HG02623 (cell line): ENCODE measurements around the gene TEX36.
A peak's percentile ranks its signal among the peaks of the same experiment; 100 is the strongest.
"Not testable (repeated sequence)": the region's sequence is repeated elsewhere in the genome, so short reads cannot be mapped to it uniquely, and the experiment has no call there.

Source experiments
- ATAC-seq: cut with Tn5 transposase; IDR thresholded peaks from one replicate; pipeline ENCODE4 v1.9.1; 2021; ENCODE audit warnings: moderate library complexity; ENCODE audit not compliant: unreplicated experiment

TEX36 gene, protein sequence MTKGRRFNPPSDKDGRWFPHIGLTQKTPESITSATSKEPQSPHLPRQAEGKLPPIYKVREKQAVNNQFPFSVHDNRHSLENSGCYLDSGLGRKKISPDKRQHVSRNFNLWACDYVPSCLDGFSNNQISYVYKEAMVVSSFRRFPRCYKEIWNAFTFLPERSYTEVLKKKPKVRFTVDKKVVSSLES

DNA sequence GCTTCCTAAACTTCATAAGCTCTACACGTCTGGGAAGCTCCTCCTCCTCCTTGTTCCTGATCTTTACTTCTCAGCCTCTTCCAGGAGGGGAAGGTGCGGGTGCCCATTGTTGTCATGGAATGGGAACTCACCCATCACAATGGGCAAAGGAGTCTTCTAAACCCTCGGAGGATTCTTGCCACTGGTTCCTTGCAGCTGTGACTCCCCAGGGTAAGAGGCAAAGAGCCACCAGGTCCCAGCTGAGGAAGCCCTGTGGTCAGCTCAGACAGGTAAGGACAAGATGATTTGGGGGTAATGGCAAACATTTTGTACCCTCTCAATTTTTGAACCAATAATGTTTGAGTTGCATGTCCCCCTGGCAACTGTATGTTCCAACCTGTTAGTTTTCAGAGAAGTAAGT is at the start of gene TEX36:
Gene TEX36 (minus strand): TSS at position 101 of the 400 bp plus-strand sequence. CDS start 174 bp downstream, outside the sequence.
- no peak for ATAC-seq

DNA sequence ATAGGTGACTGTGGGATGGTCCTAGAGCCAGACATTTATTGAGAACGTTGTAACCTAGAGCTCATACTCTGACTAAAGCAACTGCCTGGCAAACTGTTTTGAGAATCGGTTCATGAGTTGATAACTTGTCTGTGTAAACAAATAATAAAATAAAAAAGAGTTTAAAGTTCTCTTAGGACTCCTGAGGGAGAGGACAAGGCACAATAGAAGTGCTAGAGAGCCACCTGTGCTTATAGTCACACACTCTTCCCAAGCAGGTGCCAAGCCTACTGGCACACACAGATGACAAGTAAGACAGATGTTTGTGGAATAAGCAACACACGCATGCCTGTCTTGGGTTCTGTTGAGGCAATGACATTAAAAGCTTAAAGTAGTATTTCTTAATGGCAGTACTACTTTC is 44.5 kb upstream of the TEX36 start:
- no peak for ATAC-seq

DNA sequence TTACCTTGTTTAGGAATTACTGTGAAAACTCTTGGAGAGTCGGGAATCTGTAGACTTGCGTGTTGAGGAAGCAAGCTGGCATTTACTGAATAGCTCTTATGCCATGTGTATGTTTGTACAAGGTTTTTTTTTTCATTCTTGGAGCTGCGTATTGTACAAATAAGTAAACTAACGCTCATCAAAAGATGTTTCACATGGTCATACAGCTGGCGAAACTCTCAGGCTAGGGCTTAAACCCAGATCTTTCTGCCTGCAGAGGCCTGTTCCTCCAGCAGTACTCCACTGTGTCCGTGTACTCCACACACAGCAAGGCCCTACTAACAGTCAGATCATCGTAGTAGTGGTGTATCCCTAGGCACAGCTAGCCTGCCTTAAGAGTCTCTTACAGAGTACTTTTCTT is 44.0 kb upstream of the TEX36 start:
- no peak for ATAC-seq

DNA sequence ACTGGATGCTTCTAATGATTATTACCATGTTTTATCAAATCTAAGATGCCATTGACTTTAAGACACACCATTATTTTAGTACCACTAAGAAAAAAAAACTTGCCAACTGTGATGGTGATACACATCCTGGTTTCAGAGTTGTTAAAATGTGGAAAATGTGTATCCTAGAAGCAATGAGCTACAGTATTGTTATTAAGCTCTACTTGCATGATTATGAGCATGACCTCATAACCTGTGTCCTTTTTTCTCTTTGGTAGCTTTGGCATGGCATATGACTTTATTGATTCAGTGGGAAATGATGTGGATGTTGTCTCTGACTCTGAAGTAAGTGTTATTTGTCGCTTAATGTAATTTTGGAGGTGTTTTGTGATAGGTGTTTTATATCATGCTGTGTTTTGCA is 39.8 kb upstream of the TEX36 start:
- ATAC-seq, result no peak

DNA sequence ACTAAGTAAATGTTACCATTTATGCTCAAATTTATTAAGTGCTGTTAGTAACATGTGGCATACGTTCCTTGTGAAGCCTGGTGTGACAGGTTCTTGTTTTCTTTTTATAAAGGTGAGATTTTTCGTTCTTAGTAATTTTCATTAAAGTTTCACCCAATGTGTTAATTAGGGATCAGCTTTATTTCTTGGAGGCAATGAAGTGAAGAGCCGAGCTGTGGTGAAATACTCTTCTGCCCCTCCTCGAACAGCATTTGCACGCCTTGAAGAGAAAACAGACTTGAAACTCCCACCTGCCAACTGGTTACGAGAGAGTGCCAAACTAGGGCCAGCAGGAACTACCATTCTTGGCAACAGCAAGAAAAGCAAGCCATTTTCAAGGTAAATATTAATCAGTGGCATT is 38.1 kb upstream of the TEX36 start:
- ATAC-seq, result peak; percentile 38

DNA sequence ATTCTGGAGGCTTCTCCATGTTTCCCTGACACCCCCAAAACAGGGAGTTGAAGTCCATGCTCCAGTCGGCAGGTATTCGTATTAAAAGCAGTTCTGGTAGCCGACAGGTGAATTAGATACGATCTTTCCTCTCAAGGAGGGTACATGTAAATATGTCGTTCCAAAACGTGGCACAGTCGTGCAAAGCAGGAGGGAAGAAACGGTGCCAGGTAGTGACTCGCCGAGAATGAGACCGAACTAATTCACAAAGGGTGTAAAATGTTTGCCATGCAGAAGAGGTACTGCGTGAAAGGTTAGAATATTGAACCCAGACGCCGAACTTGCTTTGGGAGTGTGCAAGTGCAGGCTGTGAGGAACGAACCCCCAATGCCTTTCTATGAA is 37.0 kb upstream of the TEX36 start:
- no peak for ATAC-seq

DNA sequence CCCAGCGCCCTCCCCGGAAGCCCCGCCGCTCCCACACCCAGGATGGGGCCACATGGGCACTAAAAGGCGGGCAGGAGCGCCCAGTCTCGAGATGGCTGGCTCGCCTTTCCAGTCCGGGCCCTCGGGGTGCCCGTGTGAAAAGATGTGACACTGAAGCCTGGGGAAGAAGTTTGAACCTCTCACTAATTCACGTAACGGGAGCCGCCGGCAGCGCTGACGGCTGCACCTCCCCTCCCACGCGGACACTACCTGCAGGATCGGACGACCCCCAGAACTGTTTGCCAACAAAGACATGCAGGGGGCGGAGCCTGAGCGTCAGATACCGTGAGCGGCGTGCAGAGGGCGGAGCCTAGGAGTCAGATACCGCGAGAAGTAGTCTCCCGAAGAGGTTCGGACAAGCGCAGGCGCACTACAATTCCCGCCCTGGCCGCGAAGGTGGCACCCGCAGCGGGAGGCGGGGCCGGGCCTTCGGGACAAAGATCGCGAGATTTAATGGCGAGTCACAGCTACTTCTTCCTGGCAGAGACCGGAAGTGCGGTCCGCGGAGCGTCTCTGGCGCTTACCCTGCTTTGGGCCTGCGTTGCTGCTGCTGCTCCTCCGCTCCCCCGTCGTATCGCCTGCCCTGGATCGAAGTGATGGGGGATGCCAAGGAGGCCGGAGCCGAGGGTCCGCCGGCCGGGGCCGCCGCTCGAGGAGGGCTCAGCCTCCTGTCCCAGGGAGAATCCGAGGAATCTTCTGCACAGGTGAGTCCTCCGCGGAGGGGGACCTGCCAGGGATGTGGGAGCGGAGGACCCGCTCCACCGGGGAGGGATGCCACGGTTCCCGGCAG is 36.4 kb upstream of the TEX36 start, which contains the start of gene EDRF1:
Gene EDRF1 (plus strand): TSS at position 537 of the 829 bp plus-strand sequence. CDS start 99 bp downstream, at position 636.
- ATAC-seq, result peak; percentile 89

DNA sequence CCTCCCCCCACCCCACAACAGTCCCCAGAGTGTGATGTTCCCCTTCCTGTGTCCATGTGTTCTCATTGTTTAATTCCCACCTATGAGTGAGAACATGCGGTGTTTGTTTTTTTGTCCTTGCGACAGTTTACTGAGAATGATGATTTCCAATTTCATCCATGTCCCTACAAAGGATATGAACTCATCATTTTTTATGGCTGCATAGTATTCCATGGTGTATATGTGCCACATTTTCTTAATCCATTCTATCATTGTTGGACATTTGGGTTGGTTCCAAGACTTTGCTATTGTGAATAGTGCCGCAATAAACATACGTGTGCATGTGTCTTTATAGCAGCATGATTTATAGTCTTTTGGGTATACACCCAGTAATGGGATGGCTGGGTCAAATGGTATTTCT is 31.8 kb upstream of the TEX36 start:
- ATAC-seq, result not testable (repeated sequence)

DNA sequence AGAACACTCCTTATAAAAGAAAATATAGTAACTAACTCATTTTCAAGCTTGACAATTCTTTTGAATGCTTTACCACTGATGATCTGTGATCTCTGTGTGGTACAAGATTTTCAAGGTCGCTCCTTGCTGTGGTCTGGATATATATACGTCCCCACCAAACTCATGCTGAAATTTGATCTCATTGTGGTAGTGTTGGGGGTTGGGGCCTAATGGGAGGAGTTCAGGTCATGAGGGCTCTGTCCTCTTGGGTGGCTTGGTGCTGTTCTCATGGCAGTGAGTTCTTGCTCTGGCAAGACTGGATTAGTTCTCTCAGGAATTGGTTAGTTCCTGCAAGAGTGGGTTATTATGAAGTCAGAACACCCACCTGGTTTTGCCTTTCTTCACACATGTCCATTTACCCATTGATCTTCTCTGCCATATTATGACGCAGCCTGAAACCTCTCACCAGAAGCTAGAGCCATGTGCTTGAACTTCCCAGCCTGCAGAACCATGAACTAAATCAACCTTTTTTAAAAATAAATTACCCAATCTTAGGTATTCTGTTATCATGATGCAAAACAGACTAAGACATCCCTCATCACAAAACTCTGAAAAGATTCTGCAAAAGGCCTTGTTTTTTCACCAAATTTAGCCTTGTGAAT is 28.3 kb upstream of the TEX36 start:
- no peak for ATAC-seq

DNA sequence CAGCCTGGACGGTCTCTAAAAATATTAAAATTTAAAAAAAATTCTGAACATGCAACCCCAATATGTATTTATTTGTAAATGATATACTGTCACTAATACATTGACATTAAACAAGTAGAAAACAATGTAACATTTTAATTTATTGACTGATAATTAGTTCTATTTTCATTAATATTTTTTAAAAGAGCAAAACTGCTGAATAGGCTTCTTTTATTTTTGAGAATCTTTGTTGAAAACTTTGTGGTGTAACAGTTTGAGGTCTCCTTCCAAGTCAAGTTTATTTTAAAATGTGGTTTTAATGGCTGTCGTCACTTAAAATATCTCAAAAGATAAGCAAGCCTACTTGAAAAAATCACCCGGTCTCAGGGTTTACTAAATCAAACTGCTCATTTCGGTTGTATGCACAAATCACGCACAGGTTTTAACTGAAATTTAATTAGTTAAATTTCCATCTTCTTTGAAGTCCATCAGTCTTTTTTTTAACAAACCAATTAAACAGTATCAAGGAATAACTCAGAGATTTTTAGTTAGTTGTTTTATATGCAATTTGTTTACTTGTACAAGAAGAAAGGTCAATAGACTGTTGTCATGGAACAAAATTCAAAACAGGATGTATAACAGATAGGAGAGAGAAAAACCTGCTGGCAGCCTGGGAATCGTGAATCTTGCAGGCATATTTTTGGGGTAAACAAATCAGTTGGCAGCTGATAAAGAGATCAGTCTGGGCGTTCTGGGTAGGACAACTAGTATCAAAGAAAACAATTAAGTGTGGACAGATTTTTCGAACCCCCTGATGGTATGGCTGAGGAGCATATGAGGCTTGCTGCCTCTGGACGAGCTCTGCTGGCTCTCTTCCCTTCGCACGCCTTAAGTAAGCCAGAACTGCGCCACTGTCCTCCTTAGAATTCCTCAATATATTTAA is 26.9 kb upstream of the TEX36 start:
- no peak for ATAC-seq

DNA sequence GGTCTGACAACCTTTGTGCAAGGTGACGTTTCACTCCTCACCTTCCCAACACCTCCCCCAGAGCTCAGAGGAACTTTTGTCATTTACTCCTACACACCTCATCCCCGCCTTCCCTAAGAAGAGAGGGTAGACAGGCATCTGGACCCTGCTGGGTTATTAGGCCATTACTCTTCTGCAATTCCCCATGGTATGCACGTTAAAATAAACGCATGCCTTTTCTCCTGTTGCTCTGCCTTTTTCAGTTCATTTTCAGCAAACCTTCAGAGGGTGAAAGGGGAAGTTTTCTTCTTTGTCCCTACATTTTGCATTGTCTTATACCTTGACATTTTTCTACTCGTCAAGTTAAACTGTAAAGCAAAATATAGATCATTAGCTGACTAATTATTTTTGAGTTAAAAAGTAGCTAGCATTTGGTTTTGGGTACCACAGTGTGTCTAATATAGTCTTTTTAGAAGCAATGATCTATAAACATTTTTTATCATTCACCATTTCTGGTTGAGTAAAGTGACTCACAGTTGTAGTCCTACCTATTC is 26.1 kb upstream of the TEX36 start:
- ATAC-seq, result peak; percentile 37

DNA sequence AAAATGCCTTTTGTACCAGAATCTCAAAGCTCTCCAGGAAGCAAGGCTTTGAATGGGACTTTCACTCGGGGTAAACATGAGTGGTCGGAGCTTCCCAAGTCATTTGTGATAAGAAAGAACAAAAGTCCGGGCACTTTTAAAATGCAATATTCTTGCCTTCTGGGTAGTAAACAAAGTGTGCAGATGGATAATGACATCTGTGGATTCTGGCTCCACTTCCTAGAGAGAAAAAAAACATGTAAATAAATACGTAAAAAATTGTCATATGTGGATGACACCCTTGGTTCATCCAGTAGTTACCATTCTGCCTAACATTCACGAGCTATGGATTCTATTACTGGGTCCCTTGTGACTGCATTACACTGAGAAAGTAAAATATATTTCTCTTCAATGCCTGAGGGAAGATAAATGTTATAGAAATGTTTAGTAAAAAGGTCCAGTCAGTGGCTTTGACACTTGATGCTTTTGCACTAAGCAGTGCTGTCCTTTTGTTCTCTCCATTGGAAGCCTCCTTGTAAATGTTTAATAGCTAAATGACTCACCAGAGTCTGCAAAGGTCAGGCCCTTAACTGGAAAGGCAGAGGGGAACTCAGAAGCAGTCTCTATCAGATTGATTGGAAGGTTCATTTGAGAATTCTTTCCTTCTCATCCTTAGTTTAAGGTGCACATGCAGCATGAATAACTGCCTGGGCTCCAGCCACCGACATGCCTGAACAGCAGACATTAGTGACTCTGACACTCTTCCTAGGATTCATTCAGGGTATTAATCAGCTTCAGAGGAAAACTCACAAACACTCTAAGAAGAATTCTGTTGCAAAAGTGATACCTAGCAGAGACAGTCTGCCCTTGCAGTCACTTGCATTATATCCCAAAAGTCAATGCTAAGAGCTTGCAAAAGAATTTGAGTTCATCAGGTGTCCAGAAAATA is 24.8 kb upstream of the TEX36 start:
- ATAC-seq, result peak; percentile 56

DNA sequence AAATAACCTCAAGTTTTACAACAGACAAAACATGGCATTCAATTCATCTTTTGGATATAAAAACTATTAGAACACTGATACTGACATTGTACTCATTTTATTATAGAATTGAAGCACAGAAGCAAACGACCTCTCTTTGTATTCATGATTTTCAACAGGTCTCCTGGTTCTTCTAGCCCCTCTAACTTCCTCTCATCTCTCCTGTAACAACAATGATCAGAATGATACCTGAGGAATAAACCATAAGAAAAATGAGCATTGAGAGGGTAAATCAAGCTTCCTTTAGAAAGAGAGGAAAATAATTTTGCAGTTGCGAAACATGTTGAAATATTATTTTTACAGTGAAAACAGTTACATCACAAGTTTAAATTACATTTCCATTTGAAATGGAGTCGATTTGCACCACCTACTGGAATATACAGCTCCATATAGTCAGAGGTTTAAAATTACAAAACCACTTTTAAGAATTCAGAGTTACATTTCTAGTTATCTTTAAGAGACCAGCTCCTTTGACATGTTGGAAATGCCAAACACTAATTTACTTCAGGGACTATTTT is 17.5 kb upstream of the TEX36 start:
- no peak for ATAC-seq

DNA sequence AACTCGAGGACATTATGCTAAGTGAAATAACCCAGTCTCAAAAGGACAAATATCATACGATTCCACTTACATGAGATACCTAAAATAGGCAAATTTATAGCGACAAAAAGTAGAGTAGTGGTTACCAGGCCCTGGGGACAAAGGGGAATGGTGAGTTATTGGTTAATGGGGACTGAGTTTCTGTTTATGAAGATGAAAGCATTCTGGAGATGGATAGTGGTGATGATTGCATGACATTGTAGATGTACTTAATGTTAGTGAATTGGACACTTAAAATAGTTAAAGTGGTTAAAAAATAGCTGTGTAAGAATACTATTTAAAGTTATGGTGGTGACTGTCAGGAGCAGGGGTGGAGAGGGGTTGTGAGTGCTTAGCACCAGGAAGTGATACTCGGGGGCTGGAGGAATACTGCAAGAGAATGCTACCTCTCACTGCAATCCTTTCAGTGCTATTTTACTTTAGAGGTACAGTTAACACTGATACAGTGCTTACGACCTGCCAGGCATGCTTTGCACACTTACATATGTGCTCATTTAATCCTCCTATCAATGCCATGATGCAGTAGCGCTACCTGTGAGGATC is 16.7 kb upstream of the TEX36 start:
- ATAC-seq, result no peak

DNA sequence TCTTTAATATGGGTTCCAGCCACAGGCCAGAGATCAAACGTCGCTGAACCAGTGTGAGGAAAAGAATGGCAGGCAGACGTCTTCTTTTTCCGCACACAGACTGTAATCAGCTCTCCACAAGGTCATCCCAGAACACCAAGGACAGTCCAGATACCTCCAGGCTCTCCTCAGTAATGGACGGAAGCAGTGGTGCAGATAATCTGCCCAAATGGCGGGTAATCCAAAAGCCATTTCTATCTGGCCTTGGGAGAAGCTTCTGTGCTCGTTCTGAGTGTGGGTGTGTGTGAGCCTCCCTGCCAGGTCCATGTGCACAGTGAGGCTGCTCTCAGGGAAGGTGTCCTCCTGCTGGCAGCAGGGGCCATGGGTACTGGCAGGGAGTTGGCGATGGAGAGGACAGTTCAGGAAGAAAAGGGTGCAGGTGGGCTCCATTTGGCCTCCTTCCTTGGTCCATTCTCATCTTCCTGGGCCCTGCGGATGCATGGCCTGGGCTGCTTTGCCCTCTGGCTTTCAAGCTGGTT is 15.6 kb upstream of the TEX36 start:
- no peak for ATAC-seq

DNA sequence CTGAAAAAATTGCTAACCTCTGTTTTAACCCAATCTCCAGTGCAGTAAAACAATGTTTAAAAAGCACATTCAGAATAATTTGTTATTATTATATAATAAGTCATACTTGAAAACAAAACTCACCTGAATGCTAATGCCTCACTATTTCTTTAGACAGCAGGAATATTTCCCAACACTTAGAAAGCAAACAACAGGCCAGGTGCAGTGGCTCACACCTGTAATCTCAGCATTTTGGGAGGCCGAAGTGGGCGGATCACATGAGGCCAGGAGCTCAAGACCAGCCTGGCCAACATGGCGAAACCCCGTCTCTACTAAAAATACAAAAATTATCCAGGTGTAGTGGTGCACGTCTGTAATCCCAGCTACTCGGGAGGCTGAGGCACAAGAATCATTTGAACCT is 13.9 kb upstream of the TEX36 start:
- not testable (repeated sequence) for ATAC-seq

DNA sequence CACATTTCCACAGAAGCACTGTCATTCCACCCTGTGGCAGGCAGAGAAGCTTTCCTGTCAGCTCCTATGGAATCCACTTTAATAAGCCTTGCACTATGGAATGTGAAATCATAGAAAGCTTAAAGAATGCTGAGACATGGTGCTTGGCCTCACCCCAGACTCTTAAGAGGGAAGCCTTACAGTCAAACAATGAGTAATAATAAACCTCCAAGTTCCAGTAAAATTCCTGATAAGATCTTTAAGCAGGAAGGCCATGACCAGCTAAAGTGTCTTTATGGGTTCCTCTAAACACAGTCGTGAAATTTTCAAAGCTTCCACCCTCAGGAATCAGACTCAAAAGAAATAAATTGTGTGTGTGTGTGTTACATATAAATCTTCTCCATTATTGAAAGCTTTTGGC is 11.9 kb upstream of the TEX36 start:
- no peak for ATAC-seq

DNA sequence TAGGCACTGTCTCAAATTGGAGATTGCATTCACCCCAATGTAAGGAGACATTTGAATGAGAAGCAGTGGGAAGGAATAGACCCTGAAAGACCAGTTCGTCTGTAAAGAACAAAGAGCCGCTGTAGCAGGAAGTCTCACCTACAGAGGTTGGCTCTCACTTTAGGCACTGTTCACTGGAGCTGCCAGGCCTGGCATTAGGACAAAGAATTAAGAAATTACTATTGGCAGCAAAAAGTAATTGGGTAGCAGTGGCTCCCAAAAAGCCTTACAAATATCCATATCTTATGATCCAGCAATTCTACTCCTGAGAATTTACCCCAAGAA is 10.5 kb upstream of the TEX36 start:
- ATAC-seq, result no peak
